Calu3 (cell line): ENCODE results near the gene ANP32B. TPM values are rescaled to one million over a fixed set of nuclear protein-coding genes. Genes with fewer than 3 reads are reported as not detected.

Experiments
- BruUV-seq: library from RNA; stranded (reverse); fragments of 400-500 nt; replicated peaks from 2 replicates; lab custom pipeline; 2021; lab: Mats Ljungman, UMichigan
- CTCF ChIA-PET: fragments of 300-600 bp; sonication (Branson Sonifier 250); formaldehyde crosslinking; loops from one replicate; lab custom pipeline; 2022; ENCODE audit warnings: antibody characterized with exemption; lab: Charles Lee
- DNase-seq: peaks from one replicate; pipeline ENCODE4 v3.0.0; 2022
- H3K27ac Mint-ChIP-seq: one replicate; pipeline ENCODE4 v1.8.0; 2022; ENCODE audit warnings: mixed read lengths; ENCODE audit not compliant: unreplicated experiment
- H3K27me3 Mint-ChIP-seq: one replicate; pipeline ENCODE4 v1.8.0; 2022; ENCODE audit warnings: mixed read lengths; ENCODE audit not compliant: unreplicated experiment
- H3K36me3 Mint-ChIP-seq: one replicate; pipeline ENCODE4 v1.8.0; 2022; ENCODE audit warnings: mild to moderate bottlenecking, moderate library complexity, mixed read lengths; ENCODE audit not compliant: insufficient read depth, unreplicated experiment
- H3K4me1 Mint-ChIP-seq: one replicate; pipeline ENCODE4 v1.8.0; 2022; ENCODE audit warnings: mild to moderate bottlenecking, low read depth, mixed read lengths; ENCODE audit not compliant: unreplicated experiment
- H3K4me3 Mint-ChIP-seq: one replicate; pipeline ENCODE4 v1.8.0; 2022; ENCODE audit warnings: mild to moderate bottlenecking, low read depth, moderate library complexity, mixed read lengths; ENCODE audit not compliant: unreplicated experiment
- H3K9me3 Mint-ChIP-seq: one replicate; pipeline ENCODE4 v1.8.0; 2022; ENCODE audit warnings: low read depth, mixed read lengths; ENCODE audit not compliant: unreplicated experiment
- intact Hi-C: fragments of 100-400 bp; cut with micrococcal nuclease; formaldehyde crosslinking; loops from one replicate; pipeline ENCODE4 v1.10.0; 2022; ENCODE audit not compliant: unreplicated experiment
- total RNA-seq: library from RNA; stranded (reverse); gene quantifications from 2 replicates; pipeline ENCODE4 v1.2.3, GENCODE V29; 2022
- TF ChIP-seq, protein P1 (sequence below): fragments of 200-600 bp; IDR thresholded peaks from one replicate; pipeline ENCODE4 v1.8.0; 2022; ENCODE audit warnings: antibody characterized with exemption; ENCODE audit not compliant: unreplicated experiment

Gene ANP32B
- total RNA-seq, 1 experiment from 2014 or later, result 135 TPM

DNA sequence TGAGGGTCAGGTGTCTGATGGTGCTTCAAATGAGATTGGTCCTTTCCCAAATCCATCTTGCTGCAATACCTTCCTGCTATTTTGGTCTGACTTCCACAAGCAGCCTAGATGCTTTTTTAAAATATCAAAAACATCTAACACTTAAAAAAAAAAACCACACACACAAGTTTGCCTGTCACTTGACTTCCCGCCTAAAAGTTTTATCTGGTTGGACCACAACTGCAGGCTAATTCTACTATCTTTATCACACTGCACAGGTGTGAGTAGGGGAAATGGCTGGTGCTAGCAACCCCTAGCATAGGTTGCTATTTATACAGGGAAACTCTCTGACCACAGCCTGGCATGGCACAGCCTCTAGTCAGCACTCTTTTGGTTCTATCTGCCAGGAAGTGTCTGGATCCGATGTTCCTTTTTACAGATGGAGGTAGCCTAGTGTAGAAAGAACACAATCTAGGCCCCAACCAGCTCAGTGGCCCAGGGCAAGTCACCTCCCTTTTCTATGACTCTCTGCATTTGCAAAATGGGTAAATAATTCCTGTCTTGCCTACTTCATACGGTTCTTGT is 45.0 kb upstream of the ANP32B start, which contains the start of gene HEMGN:
Gene HEMGN (minus strand): TSS at position 92 of the 564 bp plus-strand sequence. CDS start 36 bp downstream, at position 56.
- BruUV-seq, result no TSS peak
- no peak within 1 kb of the TSS for H3K4me3 Mint-ChIP-seq
- H3K4me1 Mint-ChIP-seq, result no peaks in the 10 kb centered on the region
- H3K27ac Mint-ChIP-seq, result no peak within 1 kb of the TSS
- no peaks in the 10 kb centered on the region for H3K36me3 Mint-ChIP-seq
- CTCF ChIA-PET, result no interaction called here
- TF ChIP-seq, protein P1, sequence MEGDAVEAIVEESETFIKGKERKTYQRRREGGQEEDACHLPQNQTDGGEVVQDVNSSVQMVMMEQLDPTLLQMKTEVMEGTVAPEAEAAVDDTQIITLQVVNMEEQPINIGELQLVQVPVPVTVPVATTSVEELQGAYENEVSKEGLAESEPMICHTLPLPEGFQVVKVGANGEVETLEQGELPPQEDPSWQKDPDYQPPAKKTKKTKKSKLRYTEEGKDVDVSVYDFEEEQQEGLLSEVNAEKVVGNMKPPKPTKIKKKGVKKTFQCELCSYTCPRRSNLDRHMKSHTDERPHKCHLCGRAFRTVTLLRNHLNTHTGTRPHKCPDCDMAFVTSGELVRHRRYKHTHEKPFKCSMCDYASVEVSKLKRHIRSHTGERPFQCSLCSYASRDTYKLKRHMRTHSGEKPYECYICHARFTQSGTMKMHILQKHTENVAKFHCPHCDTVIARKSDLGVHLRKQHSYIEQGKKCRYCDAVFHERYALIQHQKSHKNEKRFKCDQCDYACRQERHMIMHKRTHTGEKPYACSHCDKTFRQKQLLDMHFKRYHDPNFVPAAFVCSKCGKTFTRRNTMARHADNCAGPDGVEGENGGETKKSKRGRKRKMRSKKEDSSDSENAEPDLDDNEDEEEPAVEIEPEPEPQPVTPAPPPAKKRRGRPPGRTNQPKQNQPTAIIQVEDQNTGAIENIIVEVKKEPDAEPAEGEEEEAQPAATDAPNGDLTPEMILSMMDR, result no peak
- intact Hi-C loops, result no loop called here
- DNase-seq, result no peak
- no peaks in the 10 kb centered on the region for H3K9me3 Mint-ChIP-seq
- H3K27me3 Mint-ChIP-seq, result peaks cover 56% of the 10 kb centered on the region

DNA sequence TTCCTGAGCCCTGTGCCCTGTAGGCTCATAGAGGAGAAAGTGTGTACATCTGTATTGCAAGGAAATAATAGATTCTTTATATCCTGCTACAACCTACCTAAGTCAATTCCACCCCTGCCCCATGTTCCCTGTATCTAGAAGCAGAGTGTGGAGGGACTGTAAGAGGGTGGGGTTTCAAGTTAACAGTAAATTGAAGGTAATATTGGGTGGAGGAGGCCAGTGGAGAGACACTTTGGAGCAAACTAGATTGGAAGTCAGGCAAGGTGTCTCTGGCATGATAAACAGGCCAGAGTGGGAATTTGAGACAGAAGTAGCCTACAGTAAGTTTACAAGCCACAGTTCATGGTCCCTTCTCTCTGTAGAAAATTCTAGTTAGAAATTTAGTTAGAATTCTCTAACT is 42.9 kb upstream of the ANP32B start:
- Mint-ChIP-seq H3K27ac (no peak overlapping the region), H3K27me3 (peaks cover 43% of the 10 kb centered on the region), H3K9me3 (no peaks in the 10 kb centered on the region), H3K4me3 (no peak overlapping the region), H3K36me3 (no peaks in the 10 kb centered on the region), H3K4me1 (no peaks in the 10 kb centered on the region)
- TF ChIP-seq, protein P1, result no peak
- intact Hi-C loops, result no loop called here
- no peak for DNase-seq
- BruUV-seq, result no TSS peak
- CTCF ChIA-PET, result no interaction called here

DNA sequence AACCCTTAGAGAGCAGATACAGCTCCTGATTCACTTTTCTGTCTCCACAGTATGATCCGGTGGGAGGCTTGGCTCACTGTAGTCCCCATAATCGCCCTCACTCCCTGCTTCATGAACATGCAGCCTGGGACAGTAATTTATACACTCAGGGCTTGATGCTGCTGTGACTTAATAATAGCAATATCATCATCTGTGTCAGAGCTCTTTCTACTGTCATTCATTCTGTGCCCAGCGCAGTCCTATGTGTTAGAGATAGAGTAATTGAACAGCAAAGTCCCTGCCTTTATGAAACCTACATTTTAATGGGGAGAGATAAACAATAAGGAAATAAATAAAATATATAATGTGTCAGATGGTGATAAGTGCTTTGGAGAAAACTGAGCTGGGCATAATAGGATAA is 42.4 kb upstream of the ANP32B start:
- H3K9me3 Mint-ChIP-seq, result no peaks in the 10 kb centered on the region
- no TSS peak for BruUV-seq
- no peaks in the 10 kb centered on the region for H3K4me1 Mint-ChIP-seq
- H3K4me3 Mint-ChIP-seq, result no peak overlapping the region
- intact Hi-C loops, result no loop called here
- TF ChIP-seq, protein P1, result no peak
- CTCF ChIA-PET, result no interaction called here
- DNase-seq, result no peak
- no peak overlapping the region for H3K27ac Mint-ChIP-seq
- peaks cover 38% of the 10 kb centered on the region for H3K27me3 Mint-ChIP-seq
- no peaks in the 10 kb centered on the region for H3K36me3 Mint-ChIP-seq

DNA sequence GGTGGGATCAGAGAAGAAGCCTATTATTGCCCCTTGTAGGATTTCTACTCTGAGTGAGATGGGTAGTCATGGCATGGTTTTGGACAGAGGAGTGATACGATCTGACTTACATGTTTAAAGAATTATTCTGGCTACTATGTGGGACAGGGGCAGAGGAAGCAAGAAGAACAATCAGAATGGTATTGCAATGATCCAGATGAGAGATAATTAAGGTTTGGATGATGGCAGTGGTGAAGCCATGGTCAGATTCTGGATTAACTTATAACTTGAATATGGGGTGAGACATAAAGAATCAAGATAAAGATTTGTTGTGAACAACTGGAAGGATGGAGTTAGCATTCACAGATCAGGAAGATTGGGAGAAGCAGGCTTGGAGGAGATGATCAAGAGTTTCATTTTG is 41.8 kb upstream of the ANP32B start:
- Mint-ChIP-seq H3K4me3 (no peak overlapping the region), H3K27ac (no peak overlapping the region), H3K27me3 (peaks cover 34% of the 10 kb centered on the region), H3K4me1 (no peaks in the 10 kb centered on the region), H3K9me3 (no peaks in the 10 kb centered on the region), H3K36me3 (no peaks in the 10 kb centered on the region)
- no TSS peak for BruUV-seq
- CTCF ChIA-PET, result no interaction called here
- TF ChIP-seq, protein P1, result no peak
- DNase-seq, result no peak
- intact Hi-C loops, result no loop called here
